Measurements from ENCODE around the gene CARD9.

The CARD9 gene

DNA sequence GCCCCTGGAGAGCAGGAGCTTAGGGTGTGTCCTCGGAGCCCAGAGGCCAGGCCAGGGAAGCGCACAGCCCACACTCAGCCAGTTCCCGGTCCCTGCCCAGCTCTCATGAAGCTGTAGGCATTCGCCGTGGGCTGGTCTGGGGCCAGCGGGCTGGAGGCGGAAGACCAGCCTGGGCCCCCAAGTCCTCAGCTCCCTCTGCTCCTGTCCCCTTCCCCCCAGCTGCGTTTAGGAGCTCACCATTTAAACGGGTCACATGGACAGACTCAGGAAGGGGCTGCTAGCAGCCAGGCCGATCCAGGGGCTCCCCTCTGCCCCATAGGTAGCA is 27.4 kb downstream of the CARD9 start:
- DNase-seq: no peak

GRCh38 chr9:136345281-136346156 is 27.9 kb downstream of the CARD9 start:
- no peak for DNase-seq

- DNase-seq: no peak
Observed at GRCh38 chr9:136344544-136345280, 28.8 kb downstream of the CARD9 start.

GRCh38 chr9:136343884-136344269 is 29.6 kb downstream of the CARD9 start:
- no peak for DNase-seq

DNA sequence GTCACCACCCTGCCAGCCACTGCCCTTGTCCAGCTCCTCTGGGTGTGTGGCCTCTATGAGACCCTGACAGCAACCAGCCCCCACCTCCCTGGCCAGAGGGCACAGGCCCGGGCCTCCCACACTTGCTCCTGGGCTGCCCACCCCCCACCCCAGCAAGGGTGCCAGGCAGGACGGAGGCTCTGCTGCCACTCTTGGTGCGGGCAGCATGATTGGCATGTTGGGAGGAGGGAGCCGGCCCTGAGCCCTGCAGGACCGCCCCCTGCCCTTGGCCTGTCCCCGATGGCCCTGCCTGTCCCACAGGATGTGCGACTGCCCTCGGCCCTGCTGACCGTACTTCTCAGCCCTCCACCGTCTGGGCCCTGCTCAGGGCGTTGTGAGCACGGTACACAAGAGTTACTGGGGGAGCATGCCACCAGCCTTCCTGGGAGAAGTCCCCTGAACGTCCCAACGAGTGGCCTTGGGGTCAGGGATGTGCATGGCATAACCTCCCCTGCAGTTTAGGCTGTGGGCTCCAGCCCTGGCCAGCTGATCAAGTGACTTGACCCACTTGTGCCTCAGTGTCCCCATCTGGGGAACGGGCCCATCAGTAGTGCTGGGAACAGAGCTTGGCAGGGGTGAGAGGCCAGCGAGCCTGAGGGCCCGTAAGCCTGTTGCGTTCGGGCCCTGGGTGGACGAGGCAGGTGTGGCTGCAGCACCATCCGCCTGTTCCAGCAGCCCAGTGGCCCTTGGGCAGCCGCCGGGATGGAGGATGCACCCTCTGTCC is 30.2 kb downstream of the CARD9 start:
- DNase-seq: no peak

DNA sequence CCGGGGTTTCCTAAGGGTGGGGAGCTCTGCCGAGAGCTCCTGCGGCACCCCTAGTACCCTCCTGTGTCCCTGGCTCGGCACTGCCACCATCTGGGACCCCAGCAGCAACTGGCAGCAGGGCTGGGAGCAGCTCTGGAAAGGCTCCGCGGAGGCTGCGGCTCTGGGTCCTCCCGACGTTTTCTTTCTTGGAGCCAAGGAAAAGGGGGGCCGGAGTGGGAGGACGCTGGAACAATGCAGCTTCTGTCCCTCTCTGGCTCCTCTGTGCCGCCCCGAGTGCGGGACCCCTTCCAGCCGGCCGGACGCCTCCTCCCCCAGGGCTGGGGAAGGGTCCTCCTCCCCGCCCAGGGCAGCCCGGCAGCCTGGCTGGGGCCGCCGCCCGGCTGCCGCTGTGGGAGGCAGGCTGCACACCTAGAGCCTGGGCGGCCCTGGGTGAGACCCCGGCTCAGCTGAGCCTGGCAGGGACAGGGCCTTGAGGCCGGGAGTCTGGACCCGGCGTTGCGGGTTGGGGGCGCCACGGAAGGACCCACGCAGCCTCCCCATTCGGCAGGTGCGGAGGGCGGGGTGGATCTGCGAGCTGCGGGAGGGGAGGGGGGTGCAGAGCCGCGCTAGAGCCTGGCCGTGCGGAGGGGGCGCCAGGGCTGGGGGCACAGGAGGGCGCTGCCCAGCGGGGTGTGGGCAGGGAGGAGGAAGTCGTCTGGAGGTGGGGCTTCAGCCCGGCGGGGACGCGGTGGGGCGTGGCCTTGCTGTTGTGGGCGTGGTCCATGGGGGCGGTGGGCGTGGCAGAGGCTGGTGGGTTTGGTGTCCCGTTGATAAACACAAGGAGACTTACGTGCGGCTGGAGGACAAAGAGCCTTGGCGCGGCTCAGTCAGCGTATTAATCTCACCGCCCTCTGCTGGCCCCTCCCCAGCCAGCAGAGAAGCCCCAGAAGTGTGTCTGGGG is 31.0 kb downstream of the CARD9 start:
- DNase-seq: no peak

- no peak for DNase-seq
Observed at GRCh38 chr9:136341769-136342168, 31.7 kb downstream of the CARD9 start.

GRCh38 chr9:136341042-136341655 is 32.3 kb downstream of the CARD9 start:
- no peak for DNase-seq

DNA sequence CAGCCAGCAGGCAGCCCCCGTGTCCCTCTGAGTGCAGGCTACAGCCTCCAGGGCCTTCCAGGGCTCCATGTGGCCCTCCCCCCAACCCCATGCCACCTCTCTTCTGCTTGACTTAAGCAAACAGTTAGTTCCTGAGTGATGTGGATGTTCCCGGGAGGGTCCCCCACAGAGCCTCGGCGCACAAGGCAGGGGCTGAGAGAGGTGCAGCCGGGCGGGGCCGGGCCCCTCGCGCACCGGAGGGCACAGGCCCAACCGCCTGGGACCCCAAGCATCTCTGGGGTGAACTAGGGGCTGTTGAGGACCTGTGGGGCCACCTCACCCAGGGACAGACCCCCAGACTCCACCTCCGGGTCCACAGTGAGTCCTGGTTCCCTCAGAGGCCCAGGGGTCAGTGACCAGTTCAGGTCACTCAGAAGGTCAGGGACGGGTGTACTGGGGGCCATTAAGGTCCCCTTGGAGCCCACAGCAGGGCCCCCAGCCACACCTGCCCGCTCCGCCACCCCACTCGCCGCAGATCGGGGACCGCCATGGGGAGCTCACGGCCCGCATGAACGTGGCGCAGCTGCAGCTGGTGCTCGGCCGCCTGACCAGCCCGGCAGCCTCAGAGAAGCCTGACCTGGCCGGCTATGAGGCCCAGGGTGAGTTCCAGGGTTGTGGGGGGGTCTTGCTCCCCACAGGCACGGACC is 33.0 kb downstream of the CARD9 start:
- DNase-seq: no peak

DNA sequence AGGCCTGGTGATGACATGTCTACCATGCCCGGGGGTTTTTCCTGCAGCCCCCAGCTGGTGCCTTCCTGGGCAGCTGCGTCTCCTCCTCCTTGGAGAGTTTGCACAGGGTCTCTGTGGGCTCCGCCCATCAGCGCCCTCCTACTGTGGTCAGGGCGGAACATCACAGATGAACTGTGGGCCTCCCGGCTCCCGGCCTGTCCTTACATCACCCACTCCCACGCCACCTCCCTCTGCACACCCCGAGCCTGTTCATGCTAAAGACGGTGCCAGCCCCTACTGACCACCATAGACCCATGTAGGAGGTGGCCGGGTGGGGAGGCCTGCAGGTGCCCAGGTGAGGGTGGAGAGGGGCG is 33.5 kb downstream of the CARD9 start:
- no peak for DNase-seq

GRCh38 chr9:136339173-136339957 is 34.1 kb downstream of the CARD9 start:
- no peak for DNase-seq

DNA sequence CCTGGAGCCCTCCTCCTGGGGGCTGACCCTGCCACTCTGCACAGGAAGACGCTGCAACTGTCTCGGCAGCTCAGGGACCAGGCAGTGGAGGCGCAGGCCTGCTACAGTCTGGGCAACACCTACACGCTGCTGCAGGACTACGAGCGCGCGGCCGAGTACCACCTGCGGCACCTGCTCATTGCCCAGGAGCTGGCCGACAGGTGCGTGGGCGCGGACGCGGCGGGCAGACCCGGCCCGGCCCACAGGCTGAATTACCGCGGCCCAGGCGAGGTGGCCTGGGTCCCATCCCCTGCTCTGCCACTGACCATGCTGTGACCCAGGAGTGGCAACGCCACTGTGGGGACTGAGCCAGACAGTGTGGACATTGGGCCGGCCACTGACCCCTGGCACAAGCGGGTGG is 35.0 kb downstream of the CARD9 start:
- no peak for DNase-seq

DNA sequence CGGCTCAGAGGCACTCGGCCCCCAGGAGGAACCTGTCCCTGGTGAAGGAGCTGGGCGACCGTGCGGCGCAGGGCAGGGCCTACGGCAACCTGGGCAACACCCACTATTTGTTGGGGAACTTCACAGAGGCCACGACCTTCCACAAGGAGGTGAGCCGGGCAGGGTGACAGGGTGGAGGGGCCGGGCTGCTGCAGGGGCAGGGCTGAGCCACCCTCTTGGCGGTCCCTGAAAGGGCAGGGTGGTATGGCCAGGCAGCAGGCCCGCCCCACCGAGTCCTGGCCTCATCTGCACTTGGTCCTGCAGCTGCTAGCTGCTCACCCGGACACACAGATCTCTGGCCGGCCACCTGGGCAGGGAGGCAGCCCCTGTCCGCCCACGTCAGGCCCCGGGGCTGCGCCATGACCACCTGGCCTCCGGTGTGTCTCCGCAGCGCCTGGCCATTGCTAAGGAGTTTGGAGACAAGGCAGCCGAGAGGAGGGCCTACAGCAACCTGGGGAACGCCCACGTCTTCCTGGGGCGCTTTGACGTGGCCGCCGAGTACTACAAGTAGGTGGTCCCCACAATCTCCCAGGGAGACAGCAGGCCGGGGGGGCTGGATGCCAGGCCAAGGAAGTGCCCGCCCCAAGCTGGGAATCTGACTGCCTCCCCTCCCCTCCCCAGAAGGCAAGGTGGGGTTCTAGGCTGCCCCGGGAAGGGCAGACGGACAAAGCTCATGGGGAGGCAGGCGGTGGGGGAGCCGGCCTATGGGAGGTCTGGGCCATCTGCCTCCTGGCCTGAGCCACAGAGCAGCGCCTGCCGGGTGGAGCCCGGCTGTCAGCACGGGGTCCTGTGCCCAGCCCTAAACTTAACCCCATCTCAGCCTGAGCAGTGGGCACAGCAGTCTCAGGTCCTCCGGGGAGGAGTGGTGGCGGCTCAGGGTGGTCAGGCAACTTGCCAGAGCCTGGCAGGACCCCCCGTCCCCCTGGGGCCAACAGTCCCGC is 35.8 kb downstream of the CARD9 start:
- no peak for DNase-seq

DNA sequence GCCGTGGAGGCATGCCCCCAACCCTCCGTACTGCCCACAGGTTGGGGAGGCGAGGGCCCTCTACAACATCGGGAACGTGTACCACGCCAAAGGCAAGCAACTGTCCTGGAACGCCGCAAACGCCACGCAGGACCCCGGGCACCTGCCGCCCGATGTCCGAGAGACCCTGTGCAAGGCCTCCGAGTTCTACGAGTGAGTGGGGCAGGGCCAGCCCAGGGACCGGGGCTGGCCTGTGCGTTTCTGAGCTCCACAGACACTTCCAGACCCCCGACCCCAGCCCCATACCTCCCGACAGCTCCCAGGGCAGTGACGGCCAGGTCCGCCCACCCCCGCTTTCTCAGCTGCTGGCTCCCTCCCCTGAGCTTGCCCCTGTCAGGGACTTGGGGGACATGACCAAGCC is 36.6 kb downstream of the CARD9 start:
- no peak for DNase-seq

DNA sequence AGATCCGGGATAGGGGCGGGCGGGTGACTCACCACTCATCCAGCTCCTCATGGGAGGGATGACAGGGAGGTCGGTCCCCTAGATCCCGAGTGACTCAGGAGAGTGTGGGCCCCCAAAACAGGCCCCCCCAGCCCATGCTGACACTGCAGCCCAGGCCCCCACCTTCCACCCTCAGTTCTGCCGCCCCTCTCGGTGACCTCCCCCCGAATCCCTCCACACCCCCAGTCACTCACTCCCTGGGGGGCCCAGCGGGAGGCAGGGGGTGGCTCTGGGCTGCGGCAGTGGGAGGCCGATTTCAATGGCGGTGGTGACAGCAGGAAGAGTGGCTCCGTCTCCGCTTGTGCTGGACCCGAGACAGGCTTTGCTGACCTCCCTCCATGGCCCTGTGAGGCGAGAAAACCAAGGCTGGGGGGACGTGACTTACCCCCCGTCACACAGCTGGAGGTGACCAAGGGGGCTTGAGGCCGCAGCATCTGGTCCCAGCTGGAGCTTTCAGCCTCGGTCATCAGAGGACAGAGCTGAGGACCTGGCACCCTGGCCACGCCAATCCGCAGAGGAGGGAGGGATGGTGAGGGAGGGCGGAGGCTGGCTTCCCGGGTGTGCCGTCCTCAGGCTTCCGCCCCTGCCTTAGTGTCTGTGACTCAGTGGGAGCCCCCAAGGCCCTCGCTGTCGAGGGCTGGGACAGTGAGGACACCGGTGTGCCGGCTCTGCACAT is 37.2 kb downstream of the CARD9 start:
- DNase-seq: no peak

DNA sequence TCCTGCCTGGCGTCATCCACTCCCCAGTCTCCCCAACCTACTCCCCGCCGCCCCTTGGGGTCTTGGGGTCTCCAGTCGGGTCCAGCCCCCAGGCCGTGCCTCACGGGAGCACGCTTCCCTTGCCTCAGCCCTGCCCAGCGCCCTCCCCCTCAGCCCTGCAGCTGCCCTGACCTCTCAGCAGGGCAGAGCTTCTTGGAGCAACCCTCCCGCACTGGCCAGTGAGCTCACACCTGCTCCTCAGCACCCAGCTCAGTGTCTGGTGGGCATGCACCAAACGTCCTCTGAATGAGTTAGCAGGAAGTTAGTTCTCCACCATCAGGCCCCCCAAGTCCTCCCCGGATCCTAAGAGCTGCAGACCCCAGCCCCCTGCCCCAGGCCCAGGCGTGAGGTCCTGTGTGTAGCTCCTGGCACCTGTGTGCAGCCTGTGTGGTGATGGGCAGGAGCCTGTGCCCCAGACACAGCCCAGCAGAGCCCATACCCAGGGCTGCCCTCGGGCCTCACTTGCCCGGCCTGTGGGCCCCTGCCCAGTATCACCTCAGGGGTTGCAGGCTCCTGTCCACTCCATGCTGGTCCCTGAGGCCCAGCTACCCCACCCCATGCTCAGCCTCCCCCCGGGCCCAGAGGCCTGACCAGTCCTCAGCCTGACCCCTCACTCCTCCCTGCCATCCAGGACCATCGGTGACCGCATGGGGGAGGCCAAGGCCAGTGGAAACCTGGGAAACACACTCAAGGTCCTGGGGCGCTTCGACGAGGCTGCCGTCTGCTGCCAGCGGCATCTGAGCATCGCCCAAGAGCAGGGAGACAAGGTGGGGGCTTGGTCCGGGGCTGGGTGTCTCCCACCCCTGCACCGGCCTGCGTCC is 37.9 kb downstream of the CARD9 start:
- DNase-seq: no peak

GRCh38 chr9:136334541-136334940 is 38.9 kb downstream of the CARD9 start:
- no peak for DNase-seq

- DNase-seq: no peak
Observed at GRCh38 chr9:136333486-136333885, 40.0 kb downstream of the CARD9 start.
